BLaER1 (cell line): Measurements from ENCODE around the gene PDE3B.
A peak's percentile ranks its signal among the peaks of the same experiment; 100 is the strongest.
"Not testable (repeated sequence)": the region's sequence is repeated elsewhere in the genome, so short reads cannot be mapped to it uniquely, and the experiment has no call there.

Experiments
- H3K27ac ChIP-seq: shearing (Covaris generic); formaldehyde crosslinking; 2 replicates; pipeline ENCODE4 v1.8.1; 2022
- H3K27me3 ChIP-seq: shearing (Covaris generic); formaldehyde crosslinking; 2 replicates; pipeline ENCODE4 v1.8.1; 2022
- H3K36me3 ChIP-seq: shearing (Covaris generic); formaldehyde crosslinking; 2 replicates; pipeline ENCODE4 v1.8.1; 2022
- H3K4me1 ChIP-seq: shearing (Covaris generic); formaldehyde crosslinking; 2 replicates; pipeline ENCODE4 v1.8.1; 2022
- H3K4me2 ChIP-seq: shearing (Covaris generic); formaldehyde crosslinking; 2 replicates; pipeline ENCODE4 v1.8.1; 2022
- H3K4me3 ChIP-seq: shearing (Covaris generic); formaldehyde crosslinking; 2 replicates; pipeline ENCODE4 v1.8.1; 2022
- H3K9ac ChIP-seq: shearing (Covaris generic); formaldehyde crosslinking; 2 replicates; pipeline ENCODE4 v1.8.1; 2022
- H3K9me3 ChIP-seq: shearing (Covaris generic); formaldehyde crosslinking; 2 replicates; pipeline ENCODE4 v1.8.1; 2022
- H4K20me1 ChIP-seq: shearing (Covaris generic); formaldehyde crosslinking; 2 replicates; pipeline ENCODE4 v1.8.1; 2022
- Cebpa-rat ChIP-seq: shearing (Covaris generic); IDR thresholded peaks from 2 replicates; pipeline ENCODE4 v1.8.1; 2022

The PDE3B gene

DNA sequence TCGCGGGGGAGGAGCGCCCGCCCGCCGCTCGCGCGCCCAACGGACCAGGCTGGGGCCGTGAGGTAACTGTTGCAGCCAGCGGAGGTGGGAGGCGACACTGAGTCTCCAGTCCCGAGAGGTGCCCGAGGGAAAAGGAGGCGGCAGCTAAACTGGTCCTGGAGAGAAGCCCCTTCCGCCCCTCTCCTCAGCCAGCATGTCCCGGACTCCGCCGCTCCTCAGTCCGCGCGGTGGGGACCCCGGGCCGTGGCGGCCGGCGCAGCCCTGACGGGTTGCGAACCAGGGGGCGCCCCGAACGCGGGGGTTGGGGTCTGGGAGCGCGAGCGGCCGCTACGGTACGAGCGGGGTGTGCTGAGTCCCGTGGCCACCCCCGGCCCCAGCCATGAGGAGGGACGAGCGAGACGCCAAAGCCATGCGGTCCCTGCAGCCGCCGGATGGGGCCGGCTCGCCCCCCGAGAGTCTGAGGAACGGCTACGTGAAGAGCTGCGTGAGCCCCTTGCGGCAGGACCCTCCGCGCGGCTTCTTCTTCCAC is at the start of gene PDE3B:
TSS of gene PDE3B (plus strand) at position 108 of the 529 bp plus-strand sequence. CDS start at position 380, 272 bp downstream.
- peak within 1 kb of the TSS; percentile 87 for H3K27ac ChIP-seq
- no peaks in the 10 kb centered on the region for H3K36me3 ChIP-seq
- no peak for TF ChIP-seq Cebpa-rat
- H3K9me3 ChIP-seq: no peaks in the 10 kb centered on the region
- peaks cover 32% of the 10 kb centered on the region for H3K27me3 ChIP-seq
- H3K9ac ChIP-seq: peak within 1 kb of the TSS; percentile 85
- H3K4me2 ChIP-seq: peak within 1 kb of the TSS; percentile 97
- peak within 1 kb of the TSS; percentile 94 for H3K4me3 ChIP-seq
- H4K20me1 ChIP-seq: peaks cover 44% of the 10 kb centered on the region
- peaks cover 22% of the 10 kb centered on the region for H3K4me1 ChIP-seq

DNA sequence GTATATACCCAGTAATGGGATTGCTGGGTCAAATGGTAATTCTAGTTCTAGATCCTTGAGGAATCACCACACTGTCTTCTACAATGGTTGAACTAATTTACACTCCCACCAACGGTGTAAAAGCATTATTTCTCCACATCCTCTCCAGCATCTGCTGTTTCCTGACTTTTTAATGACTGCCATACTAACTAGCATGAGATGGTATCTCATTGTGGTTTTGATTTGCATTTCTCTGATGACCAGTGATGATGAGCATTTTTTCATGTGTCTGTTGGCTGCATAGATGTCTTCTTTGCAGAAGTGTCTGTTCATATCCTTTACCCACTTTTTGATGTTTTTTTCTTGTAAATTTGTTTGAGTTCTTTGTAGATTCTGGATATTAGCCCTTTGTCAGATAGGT is 48.3 kb upstream of the PDE3B start:
- not testable (repeated sequence) for H3K9ac ChIP-seq, H3K4me1 ChIP-seq, H3K4me2 ChIP-seq, H3K4me3 ChIP-seq, H4K20me1 ChIP-seq, H3K36me3 ChIP-seq, H3K27ac ChIP-seq, H3K27me3 ChIP-seq
- peaks cover 11% of the 10 kb centered on the region for H3K9me3 ChIP-seq

DNA sequence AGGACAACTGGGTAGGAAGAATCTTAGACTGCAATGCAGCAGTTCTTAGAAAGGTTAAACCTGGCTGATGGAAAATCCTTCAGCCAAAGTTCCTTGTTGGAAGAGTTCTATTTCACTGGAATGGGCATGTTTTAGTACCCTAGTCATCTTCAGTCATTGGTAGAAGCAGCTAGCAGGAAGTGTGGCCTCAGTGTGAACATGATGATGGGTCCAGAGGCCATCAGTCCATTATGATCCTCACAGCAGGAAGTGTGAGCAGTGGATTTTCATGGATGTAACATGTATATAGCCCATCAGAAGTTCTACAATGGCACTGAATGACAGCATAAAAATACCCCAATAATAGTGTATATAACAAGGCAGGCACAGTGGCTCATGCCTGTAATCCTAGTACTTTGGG is 35.9 kb upstream of the PDE3B start:
- peaks cover 5% of the 10 kb centered on the region; the same call in 1 of the 2 replicates for H3K36me3 ChIP-seq
- no peak overlapping the region for H3K4me2 ChIP-seq
- TF ChIP-seq Cebpa-rat: no peak
- H3K9ac ChIP-seq: no peak overlapping the region
- H3K9me3 ChIP-seq: peaks cover 6% of the 10 kb centered on the region
- no peaks in the 10 kb centered on the region for H3K27me3 ChIP-seq
- no peaks in the 10 kb centered on the region for H4K20me1 ChIP-seq
- H3K4me1 ChIP-seq: no peaks in the 10 kb centered on the region
- H3K27ac ChIP-seq: no peak overlapping the region
- no peak overlapping the region for H3K4me3 ChIP-seq

DNA sequence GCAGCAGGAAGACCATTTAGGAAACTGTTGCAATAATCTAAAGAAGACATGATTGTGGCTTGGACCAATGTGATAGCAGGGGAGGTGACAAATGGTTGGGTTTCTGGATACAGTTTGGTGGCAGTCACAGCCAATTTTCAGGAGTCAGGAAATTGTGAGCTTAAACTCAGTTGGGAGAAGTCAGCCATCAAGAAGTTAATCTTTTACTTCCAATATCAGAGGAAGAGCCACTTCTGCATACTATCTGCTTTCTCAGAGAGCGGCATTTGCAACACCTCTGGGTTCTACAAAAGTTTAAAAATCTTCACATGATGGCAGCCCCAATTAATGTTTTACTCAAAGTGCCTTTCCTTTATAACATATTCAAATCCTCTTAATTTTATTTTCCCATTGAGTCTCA is 33.7 kb upstream of the PDE3B start:
- no peak overlapping the region for H3K27ac ChIP-seq
- H3K27me3 ChIP-seq: no peaks in the 10 kb centered on the region
- no peaks in the 10 kb centered on the region for H4K20me1 ChIP-seq
- no peak overlapping the region for H3K4me3 ChIP-seq
- peaks cover 6% of the 10 kb centered on the region for H3K9me3 ChIP-seq
- H3K4me2 ChIP-seq: no peak overlapping the region
- no peak overlapping the region for H3K9ac ChIP-seq
- H3K4me1 ChIP-seq: no peaks in the 10 kb centered on the region
- no peak for TF ChIP-seq Cebpa-rat
- peaks cover 5% of the 10 kb centered on the region; the same call in 1 of the 2 replicates for H3K36me3 ChIP-seq

DNA sequence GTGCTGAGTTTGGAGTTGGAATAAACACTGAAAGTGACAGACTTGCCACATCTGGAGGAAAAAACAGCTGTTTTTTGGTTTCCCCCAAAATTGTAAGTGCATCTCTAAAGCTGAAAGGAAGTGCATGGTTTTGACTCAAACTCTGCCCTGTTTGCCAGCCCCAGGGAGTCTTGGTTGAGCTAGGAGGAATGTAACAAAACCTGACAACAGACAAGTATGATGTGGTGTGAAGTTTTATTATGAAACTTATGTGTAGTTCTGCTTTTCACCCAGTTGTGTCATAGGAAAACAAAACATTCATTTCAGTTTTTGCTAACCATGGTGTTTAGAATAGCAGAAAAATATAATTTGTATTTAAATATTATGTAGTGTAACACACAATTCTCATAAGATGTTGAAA is 31.7 kb upstream of the PDE3B start:
- H3K27ac ChIP-seq: no peak overlapping the region

DNA sequence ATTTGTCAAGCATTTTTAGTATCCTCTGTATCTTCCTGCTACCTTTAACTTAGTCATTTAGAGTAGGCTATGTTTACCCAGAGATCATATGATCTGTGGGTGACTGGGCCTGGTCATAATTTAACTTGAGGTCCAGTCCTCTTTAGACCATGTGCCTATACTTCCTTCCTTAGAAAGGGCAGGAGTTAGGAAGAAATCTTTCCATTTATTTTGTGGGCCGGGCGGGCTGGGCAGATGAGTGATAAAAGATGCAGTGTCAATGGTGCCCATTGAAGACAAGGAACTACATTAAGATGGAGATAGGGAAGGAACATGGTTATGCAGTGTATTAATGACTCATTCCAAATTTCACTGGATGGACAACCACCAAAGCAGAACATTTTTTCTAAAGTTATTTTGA is 30.9 kb upstream of the PDE3B start:
- no peak overlapping the region for H3K9ac ChIP-seq
- no peaks in the 10 kb centered on the region for H3K9me3 ChIP-seq
- no peaks in the 10 kb centered on the region for H3K36me3 ChIP-seq
- no peak overlapping the region for H3K27ac ChIP-seq
- H3K4me2 ChIP-seq: no peak overlapping the region
- no peak overlapping the region for H3K4me3 ChIP-seq
- no peaks in the 10 kb centered on the region for H3K27me3 ChIP-seq
- TF ChIP-seq Cebpa-rat: no peak
- no peaks in the 10 kb centered on the region for H3K4me1 ChIP-seq
- no peaks in the 10 kb centered on the region for H4K20me1 ChIP-seq

More for the DNA sequence above, 31.7 kb upstream of the PDE3B start:
- Histone ChIP-seq H3K4me1 (no peaks in the 10 kb centered on the region), H3K9me3 (no peaks in the 10 kb centered on the region), H4K20me1 (no peaks in the 10 kb centered on the region), H3K27me3 (no peaks in the 10 kb centered on the region), H3K9ac (no peak overlapping the region), H3K36me3 (no peaks in the 10 kb centered on the region), H3K4me3 (no peak overlapping the region), H3K4me2 (no peak overlapping the region)
- TF ChIP-seq Cebpa-rat: no peak

DNA sequence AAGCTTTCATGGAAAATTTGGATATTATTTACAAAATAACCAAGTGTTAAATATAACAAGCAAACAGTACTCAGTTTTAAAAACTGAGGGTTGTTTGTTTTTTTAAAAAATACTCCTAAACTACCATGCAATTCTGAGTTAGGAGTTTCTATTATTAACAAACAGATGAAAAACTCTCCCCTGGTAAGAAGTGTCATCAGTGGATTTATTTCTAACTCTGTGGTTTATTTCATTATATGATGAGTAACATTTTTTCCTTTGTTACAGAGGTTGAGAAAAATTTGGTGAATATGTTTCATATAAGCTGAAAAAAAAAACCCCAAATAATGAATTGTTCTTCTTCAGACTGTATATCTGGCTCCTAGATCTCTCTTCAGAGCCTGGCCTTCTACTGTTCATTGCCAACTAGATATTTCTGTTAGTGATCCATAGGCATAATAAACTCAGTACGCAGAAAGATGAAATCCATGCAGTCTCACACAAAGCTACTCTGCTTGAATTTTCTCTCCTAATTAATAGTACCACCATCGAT is 29.4 kb upstream of the PDE3B start:
- Histone ChIP-seq H4K20me1 (no peaks in the 10 kb centered on the region), H3K9me3 (no peaks in the 10 kb centered on the region), H3K27me3 (no peaks in the 10 kb centered on the region), H3K36me3 (no peaks in the 10 kb centered on the region), H3K4me1 (no peaks in the 10 kb centered on the region), H3K4me2 (no peak overlapping the region), H3K9ac (no peak overlapping the region), H3K27ac (no peak overlapping the region), H3K4me3 (no peak overlapping the region)
- no peak for TF ChIP-seq Cebpa-rat

DNA sequence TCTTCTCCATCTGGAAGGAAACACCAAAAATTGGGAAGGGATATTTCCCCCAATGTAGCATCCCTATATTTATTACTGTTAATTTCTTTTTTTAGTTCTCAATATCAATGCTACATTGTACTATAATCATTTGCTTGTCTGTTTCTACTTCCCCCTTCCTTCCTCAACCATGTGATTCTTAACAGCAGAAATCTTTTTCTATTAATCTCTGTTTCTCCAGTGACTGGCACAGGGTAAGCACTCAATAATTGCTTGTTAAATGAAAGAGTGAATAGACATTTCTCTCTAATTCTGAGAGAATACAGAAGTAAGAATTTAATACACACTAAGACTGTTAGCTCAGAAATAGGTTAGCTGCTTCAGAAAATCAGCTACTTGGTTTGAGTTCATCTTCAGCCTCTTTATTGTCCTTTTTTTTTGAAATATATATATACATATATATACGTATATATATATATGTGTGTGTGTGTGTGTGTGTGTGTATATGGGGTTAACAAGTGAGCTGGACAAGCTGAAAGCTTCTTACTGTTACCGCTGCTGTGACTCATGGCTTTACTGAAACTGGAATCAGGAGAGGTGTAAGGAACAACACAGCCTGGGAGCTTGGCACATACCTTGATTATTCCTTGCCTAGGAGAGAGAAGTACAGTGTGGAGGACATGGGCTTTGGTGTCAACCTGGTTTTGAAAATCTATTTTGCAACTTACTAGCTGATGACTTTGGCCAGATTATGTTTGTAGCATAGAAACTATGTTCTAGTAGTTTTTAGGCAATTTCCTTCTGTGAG is 26.2 kb upstream of the PDE3B start:
- Histone ChIP-seq H4K20me1 (no peaks in the 10 kb centered on the region), H3K4me2 (no peak overlapping the region), H3K4me3 (no peak overlapping the region)

DNA sequence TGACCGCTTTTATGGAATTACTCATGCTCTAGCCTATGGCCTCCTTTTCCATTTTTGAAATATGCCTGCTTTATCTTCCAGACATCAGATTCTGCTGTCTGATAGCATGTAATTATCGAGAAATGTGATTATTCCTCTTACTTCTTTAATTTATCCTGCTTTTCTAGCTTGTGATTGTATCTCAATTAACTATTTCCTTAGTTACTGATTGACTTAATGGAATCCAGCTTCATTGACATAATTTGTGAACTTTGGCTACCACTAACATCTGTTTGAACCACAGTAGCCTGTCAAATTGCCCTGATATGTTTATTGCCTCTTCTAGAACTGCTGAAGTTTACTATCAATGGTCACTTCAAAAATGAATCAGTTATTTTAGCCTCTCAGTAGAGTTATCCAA is 25.5 kb upstream of the PDE3B start:
- no peak for TF ChIP-seq Cebpa-rat
- Histone ChIP-seq H3K4me3 (no peak overlapping the region), H3K27ac (no peak overlapping the region), H3K9ac (no peak overlapping the region), H3K4me1 (no peaks in the 10 kb centered on the region), H4K20me1 (no peaks in the 10 kb centered on the region), H3K4me2 (no peak overlapping the region), H3K27me3 (no peaks in the 10 kb centered on the region), H3K9me3 (no peaks in the 10 kb centered on the region), H3K36me3 (no peaks in the 10 kb centered on the region)

More for the DNA sequence above, 26.2 kb upstream of the PDE3B start:
- no peak for TF ChIP-seq Cebpa-rat
- H3K4me1 ChIP-seq: no peaks in the 10 kb centered on the region
- no peak overlapping the region for H3K9ac ChIP-seq
- no peaks in the 10 kb centered on the region for H3K36me3 ChIP-seq
- no peak overlapping the region for H3K27ac ChIP-seq
- no peaks in the 10 kb centered on the region for H3K9me3 ChIP-seq
- H3K27me3 ChIP-seq: no peaks in the 10 kb centered on the region
